ENCODE measurements around the gene NPB. TPM values are rescaled to one million over a fixed set of nuclear protein-coding genes. Genes with fewer than 3 reads are reported as not detected.

NPB gene
- total RNA-seq, 4 donors from 2014 or later, result 0.41 TPM; not detected in 3

DNA sequence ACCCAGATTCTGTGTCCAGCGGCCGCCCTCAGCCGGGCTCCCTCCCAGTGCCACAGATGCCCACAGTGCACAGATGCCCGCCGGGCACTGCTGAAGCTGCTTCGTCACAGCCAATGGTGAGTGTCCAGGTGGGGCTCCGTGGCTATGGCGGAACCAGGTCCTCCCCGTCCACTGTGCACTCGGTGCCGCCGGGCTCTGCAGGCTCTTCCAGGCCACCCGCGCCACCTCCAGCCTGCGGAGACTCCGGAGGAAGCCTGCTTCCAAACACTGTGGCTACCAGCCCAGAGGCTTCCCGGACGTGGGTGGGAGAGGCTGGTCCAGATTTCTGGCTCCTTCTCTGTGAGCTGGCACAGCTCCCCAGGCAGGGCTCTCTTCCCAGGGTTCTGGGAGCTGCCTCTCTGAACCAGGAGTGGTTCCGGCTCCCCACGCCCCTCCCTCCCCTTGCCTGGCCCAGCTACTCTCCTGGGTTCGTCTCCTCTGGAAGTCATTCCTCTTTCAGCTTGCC, 37.9 kb downstream of the NPB start:
- H3K4me1 ChIP-seq, result peaks cover 5 to 26% (median 14%) of the 10 kb centered on the region in 4 donors
- TF ChIP-seq POLR2AphosphoS5 (IDR thresholded peaks at IDR 0.05) (no peak), POLR2A (IDR thresholded peaks at IDR 0.05) (no peak), EP300 (IDR thresholded peaks at IDR 0.05; ENCODE audit: low read depth) (no peak)
- TF ChIP-seq, protein P1, sequence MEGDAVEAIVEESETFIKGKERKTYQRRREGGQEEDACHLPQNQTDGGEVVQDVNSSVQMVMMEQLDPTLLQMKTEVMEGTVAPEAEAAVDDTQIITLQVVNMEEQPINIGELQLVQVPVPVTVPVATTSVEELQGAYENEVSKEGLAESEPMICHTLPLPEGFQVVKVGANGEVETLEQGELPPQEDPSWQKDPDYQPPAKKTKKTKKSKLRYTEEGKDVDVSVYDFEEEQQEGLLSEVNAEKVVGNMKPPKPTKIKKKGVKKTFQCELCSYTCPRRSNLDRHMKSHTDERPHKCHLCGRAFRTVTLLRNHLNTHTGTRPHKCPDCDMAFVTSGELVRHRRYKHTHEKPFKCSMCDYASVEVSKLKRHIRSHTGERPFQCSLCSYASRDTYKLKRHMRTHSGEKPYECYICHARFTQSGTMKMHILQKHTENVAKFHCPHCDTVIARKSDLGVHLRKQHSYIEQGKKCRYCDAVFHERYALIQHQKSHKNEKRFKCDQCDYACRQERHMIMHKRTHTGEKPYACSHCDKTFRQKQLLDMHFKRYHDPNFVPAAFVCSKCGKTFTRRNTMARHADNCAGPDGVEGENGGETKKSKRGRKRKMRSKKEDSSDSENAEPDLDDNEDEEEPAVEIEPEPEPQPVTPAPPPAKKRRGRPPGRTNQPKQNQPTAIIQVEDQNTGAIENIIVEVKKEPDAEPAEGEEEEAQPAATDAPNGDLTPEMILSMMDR (IDR thresholded peaks at IDR 0.05), result no peak
- intact Hi-C loops (cut with DNase I; ENCODE audit: low total_unique reads) (no loop called here), in situ Hi-C loops (cut with MboI; ENCODE audit: low pct_ligation_motif_present in 1 of 4, low pct_unique_long_range_greater_than_20kb in 1 of 4, low sequenced_read_pairs in 3 of 4) (no loop called here)
- no peaks in the 10 kb centered on the region for H3K36me3 ChIP-seq
- H3K27me3 ChIP-seq, result peaks cover 35% of the 10 kb centered on the region
- WGBS, 2 donors (ENCODE audit: low coverage in 1 of 2), result 0 to 81% methylated on average over 2 to 20 of the region's 21 CpGs
- H3K9me3 ChIP-seq, result no peaks in the 10 kb centered on the region
- no peak overlapping the region for H3K4me3 ChIP-seq
- no peak for DNase-seq
- H3K27ac ChIP-seq, result no peak overlapping the region

DNA sequence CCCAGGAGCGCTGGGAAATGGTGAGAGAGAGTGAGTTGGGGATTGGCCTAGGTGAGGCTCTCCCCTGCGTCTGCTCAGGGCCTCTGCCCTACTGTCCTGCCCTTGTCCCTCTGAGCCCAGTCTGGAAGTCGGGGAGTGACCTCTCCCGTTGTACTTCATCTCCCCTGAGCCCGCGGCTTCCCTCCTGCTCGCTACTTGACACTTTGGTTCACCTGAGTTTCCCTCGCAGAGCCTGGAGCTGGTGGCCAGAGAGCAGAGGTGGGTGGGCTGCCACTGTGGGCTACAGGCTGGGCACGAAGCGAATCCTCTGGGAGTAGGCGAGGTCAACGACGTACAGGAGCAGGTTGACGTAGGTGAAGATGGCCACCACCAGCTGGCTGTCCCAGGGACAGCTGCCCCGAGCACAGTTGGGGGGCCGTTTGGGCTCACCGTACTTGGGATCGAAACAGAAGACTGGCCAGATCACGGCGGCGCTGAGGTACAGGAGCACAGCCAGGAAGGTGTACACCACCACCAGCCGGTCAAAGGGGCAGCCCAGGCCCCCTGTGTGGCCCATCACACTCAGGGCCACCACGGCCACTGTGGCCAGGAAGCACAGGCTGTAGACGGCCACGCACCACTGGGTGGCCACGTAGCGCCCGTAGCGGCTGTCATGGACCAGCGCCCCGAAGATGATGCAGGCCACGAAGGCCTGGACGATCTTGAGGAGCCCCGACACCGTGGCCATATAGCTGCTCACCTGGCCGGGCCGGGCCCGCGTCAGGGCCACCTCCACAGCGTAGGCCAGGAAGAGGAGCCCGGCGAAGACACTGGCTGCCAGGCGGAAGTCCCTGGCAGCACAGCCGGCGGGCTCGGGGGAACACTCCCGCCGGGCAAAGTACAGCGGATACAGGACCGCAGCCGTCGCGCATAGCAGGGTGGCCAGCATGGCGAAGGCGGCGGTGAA, 38.8 kb downstream of the NPB start:
- H3K4me3 ChIP-seq, result no peak overlapping the region
- WGBS, 2 donors (ENCODE audit: low coverage in 1 of 2), result 77% methylated on average over 49 of the region's 56 CpGs; no CpG with 5 or more reads in 1 of the 2 donors
- no peak for DNase-seq
- no peak overlapping the region for H3K27ac ChIP-seq
- no peaks in the 10 kb centered on the region for H3K9me3 ChIP-seq
- intact Hi-C loops (cut with DNase I; ENCODE audit: low total_unique reads), result no loop called here
- H3K4me1 ChIP-seq, result peaks cover 5 to 21% (median 14%) of the 10 kb centered on the region in 4 donors
- peaks cover 36% of the 10 kb centered on the region for H3K27me3 ChIP-seq
- no peaks in the 10 kb centered on the region for H3K36me3 ChIP-seq
- TF ChIP-seq, protein P1 (IDR thresholded peaks at IDR 0.05), result no peak
- TF ChIP-seq EP300 (IDR thresholded peaks at IDR 0.05; ENCODE audit: low read depth), result no peak
- TF ChIP-seq POLR2AphosphoS5 (IDR thresholded peaks at IDR 0.05), result no peak
- TF ChIP-seq POLR2A (IDR thresholded peaks at IDR 0.05), result no peak
- in situ Hi-C loops (cut with MboI; ENCODE audit: low pct_ligation_motif_present in 1 of 4, low pct_unique_long_range_greater_than_20kb in 1 of 4, low sequenced_read_pairs in 3 of 4), result no loop called here

DNA sequence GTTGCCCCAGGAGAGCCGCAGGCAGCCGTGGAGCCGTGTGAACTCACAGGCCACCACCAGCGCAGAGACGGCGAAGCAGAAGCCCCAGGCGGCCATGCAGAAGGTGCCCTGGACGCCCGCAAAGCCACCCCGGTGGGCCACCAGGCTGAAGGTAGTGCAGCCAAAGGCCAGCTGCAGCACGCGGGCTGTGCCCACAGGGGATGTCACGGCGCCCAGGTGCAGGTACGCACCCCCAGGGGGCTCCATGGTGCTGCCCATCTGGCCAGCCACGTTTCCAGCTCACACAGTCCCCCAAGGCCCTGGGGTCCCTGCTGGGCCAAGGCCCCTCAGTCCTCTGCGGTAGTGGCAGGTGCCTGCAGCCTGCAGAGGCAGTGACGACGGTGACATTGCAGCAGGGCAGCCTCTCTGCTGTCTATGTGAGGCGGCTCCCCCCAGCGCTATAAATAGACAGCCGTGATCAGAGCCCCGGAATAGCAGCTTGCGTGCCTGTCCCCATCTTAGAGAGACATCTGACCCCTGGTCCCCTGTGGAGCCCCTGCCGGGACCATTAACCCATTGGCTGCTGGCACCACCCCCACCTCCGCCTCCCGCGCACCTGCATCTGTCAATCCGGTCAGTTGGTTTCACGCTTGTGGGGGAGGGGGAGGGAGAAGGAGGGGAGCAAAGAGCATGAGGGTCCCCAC, 39.6 kb downstream of the NPB start:
- intact Hi-C loops (cut with DNase I; ENCODE audit: low total_unique reads) (no loop called here), in situ Hi-C loops (cut with MboI; ENCODE audit: low pct_ligation_motif_present in 1 of 4, low pct_unique_long_range_greater_than_20kb in 1 of 4, low sequenced_read_pairs in 3 of 4) (no loop called here)
- Histone ChIP-seq H3K9me3 (no peaks in the 10 kb centered on the region), H3K4me3 (no peak overlapping the region), H3K36me3 (no peaks in the 10 kb centered on the region), H3K27ac (no peak overlapping the region), H3K27me3 (peaks cover 36% of the 10 kb centered on the region), H3K4me1 (peaks cover 3 to 13% (median 11%) of the 10 kb centered on the region in 4 donors)
- DNase-seq, result no peak
- WGBS, 2 donors (ENCODE audit: low coverage in 1 of 2), result 46% methylated on average over 30 of the region's 30 CpGs; no CpG with 5 or more reads in 1 of the 2 donors
- TF ChIP-seq EP300 (IDR thresholded peaks at IDR 0.05; ENCODE audit: low read depth) (no peak), POLR2A (IDR thresholded peaks at IDR 0.05) (no peak), POLR2AphosphoS5 (IDR thresholded peaks at IDR 0.05) (no peak)
- TF ChIP-seq, protein P1 (IDR thresholded peaks at IDR 0.05), result no peak

DNA sequence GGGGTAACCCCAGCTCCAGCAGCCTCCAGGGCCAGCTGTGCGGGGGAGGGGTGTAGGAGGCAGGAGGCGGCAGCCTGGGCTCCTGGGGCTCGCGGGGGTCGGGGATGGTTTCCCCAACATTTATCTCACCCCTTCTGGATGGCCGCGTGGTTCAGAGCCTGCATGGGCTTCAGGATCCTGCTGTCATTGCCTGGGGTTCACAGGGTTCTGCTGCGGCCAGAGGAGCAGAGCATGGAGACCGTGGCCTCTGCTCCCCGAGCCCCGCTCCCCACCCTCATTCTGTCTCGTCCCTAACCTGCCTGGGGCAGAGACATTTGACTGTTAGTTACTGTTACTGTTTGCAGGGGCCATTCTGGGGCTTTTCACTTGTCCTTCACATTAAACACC, 40.1 kb downstream of the NPB start:
- in situ Hi-C loops (cut with MboI; ENCODE audit: low pct_ligation_motif_present in 1 of 4, low pct_unique_long_range_greater_than_20kb in 1 of 4, low sequenced_read_pairs in 3 of 4) (no loop called here), intact Hi-C loops (cut with DNase I; ENCODE audit: low total_unique reads) (no loop called here)
- no peak for DNase-seq
- 53% methylated on average over 11 of the region's 12 CpGs; no CpG with 5 or more reads in 1 of the 2 donors for WGBS, 2 donors (ENCODE audit: low coverage in 1 of 2)
- Histone ChIP-seq H3K4me1 (peaks cover 0 to 9% (median 7%) of the 10 kb centered on the region in 4 donors), H3K27me3 (peaks cover 36% of the 10 kb centered on the region), H3K9me3 (no peaks in the 10 kb centered on the region), H3K27ac (no peak overlapping the region), H3K36me3 (no peaks in the 10 kb centered on the region), H3K4me3 (no peak overlapping the region)
- TF ChIP-seq EP300 (IDR thresholded peaks at IDR 0.05; ENCODE audit: low read depth), result no peak
- TF ChIP-seq, protein P1 (IDR thresholded peaks at IDR 0.05), result no peak
- TF ChIP-seq POLR2A (IDR thresholded peaks at IDR 0.05), result no peak
- TF ChIP-seq POLR2AphosphoS5 (IDR thresholded peaks at IDR 0.05), result no peak

Data from transverse colon (tissue), 4 donors.